A673 (cell line): Measurements from ENCODE around the gene TOP3B. TPM values are rescaled to one million over a fixed set of nuclear protein-coding genes. Genes with fewer than 3 reads are reported as not detected.
"Not testable (repeated sequence)": the region's sequence is repeated elsewhere in the genome, so short reads cannot be mapped to it uniquely, and the experiment has no call there.

ENCODE experiments used
- BruUV-seq: library from RNA; stranded (reverse); fragments of 400-500 nt; replicated peaks from 2 replicates; lab custom pipeline; 2021; lab: Mats Ljungman, UMichigan
- CTCF ChIA-PET: fragments of 300-600 bp; sonication (Branson Sonifier 250); formaldehyde crosslinking; loops from one replicate; lab custom pipeline; 2022; ENCODE audit warnings: antibody characterized with exemption; lab: Charles Lee
- POLR2A ChIA-PET: fragments of 300-600 bp; sonication (Branson Sonifier 250); formaldehyde crosslinking; loops from one replicate; lab custom pipeline; 2022; ENCODE audit warnings: antibody characterized with exemption; ENCODE audit not compliant: low non-redundant PET; lab: Charles Lee
- DNase-seq: peaks from one replicate; pipeline ENCODE4 v3.0.0-alpha.2; 2015; ENCODE audit warnings: low spot score
- H3K27ac ChIP-seq: fragments of 200-600 bp; sonication (generic); 2 replicates; pipeline ENCODE4 v1.5.1; 2016; ENCODE audit warnings: mixed run types, low read depth, mild to moderate bottlenecking, mixed read lengths, antibody characterized with exemption, low read length; ENCODE audit not compliant: poor library complexity, severe bottlenecking
- H3K27me3 ChIP-seq: fragments of 200-600 bp; sonication (generic); replicated peaks from 2 replicates; pipeline ENCODE4 v1.6.1; 2017; ENCODE audit warnings: mixed run types, low read depth, mild to moderate bottlenecking, mixed read lengths, antibody characterized with exemption, low read length; ENCODE audit not compliant: insufficient read depth, poor library complexity
- H3K36me3 ChIP-seq: fragments of 200-600 bp; sonication (generic); 2 replicates; pipeline ENCODE4 v1.6.1; 2016; ENCODE audit warnings: mixed run types, mild to moderate bottlenecking, mixed read lengths, antibody characterized with exemption, low read length; ENCODE audit not compliant: insufficient read depth, poor library complexity, severe bottlenecking
- H3K4me1 ChIP-seq: fragments of 200-600 bp; sonication (generic); 2 replicates; pipeline ENCODE4 v1.6.1; 2017; ENCODE audit warnings: mixed run types, mild to moderate bottlenecking, mixed read lengths, antibody characterized with exemption, low read length; ENCODE audit not compliant: insufficient read depth, poor library complexity, severe bottlenecking
- H3K4me3 ChIP-seq: fragments of 200-600 bp; sonication (generic); 2 replicates; pipeline ENCODE4 v1.5.1; 2016; ENCODE audit warnings: low read depth, mixed run types, mild to moderate bottlenecking, mixed read lengths, low read length; ENCODE audit not compliant: poor library complexity, severe bottlenecking
- H3K9me3 ChIP-seq: fragments of 200-600 bp; sonication (generic); 2 replicates; pipeline ENCODE4 v1.6.1; 2016; ENCODE audit warnings: mixed run types, low read depth, mild to moderate bottlenecking, mixed read lengths, antibody characterized with exemption, low read length; ENCODE audit not compliant: poor library complexity, severe bottlenecking
- CTCF ChIP-seq: fragments of 300-800, 200-600 bp; sonication (generic); conservative IDR thresholded peaks from 2 replicates; pipeline ENCODE4 v1.5.1; 2017; ENCODE audit warnings: low read depth, mild to moderate bottlenecking, antibody characterized with exemption, low read length, moderate library complexity, mixed read lengths
- EZH2 ChIP-seq: fragments of 200-600 bp; sonication (generic); IDR thresholded peaks from 2 replicates; pipeline ENCODE4 v1.6.1; 2017; ENCODE audit warnings: borderline replicate concordance, low read depth, mild to moderate bottlenecking, mixed read lengths, antibody characterized with exemption, low read length; ENCODE audit not compliant: poor library complexity, severe bottlenecking
- intact Hi-C: fragments of 100-400 bp; cut with micrococcal nuclease; formaldehyde crosslinking; loops from one replicate; pipeline ENCODE4 v1.10.0; 2022; ENCODE audit not compliant: unreplicated experiment
- total RNA-seq: library from RNA; stranded (reverse); gene quantifications from 2 replicates; pipeline ENCODE4 v1.2.3, GENCODE V29; 2021

TOP3B gene
- total RNA-seq, 1 experiment from 2014 or later, result 60.2 TPM

- Histone ChIP-seq H3K27me3 (no peaks in the 10 kb centered on the region), H3K4me3 (no peak overlapping the region), H3K9me3 (no peaks in the 10 kb centered on the region), H3K27ac (peak overlapping the region; percentile 89), H3K4me1 (peaks cover 80% of the 10 kb centered on the region), H3K36me3 (peaks cover 36% of the 10 kb centered on the region)
- no TSS peak for BruUV-seq
- TF ChIP-seq EZH2 (no peak), CTCF (no peak)
- CTCF ChIA-PET, result interaction anchor here (0.5 to 2.2 kb wide), 2 partner anchors 10 to 229 kb away, joined by 3 to 17 read pairs; partner anchors contain the start of gene PPM1F
- intact Hi-C loops, result no loop called here
- DNase-seq, result peak; percentile 98
- POLR2A ChIA-PET, result no interaction called here
These were observed 39.9 kb downstream of the TOP3B start for GRCh38 chr22:21942407-21943343.

GRCh38 chr22:21941921-21942320, 40.7 kb downstream of the TOP3B start:
- peak; percentile 49 for DNase-seq
- intact Hi-C loops, result no loop called here
- Histone ChIP-seq H3K27me3 (no peaks in the 10 kb centered on the region), H3K4me1 (peaks cover 78% of the 10 kb centered on the region), H3K36me3 (peaks cover 41% of the 10 kb centered on the region), H3K27ac (peak overlapping the region; percentile 89), H3K4me3 (no peak overlapping the region), H3K9me3 (no peaks in the 10 kb centered on the region)
- POLR2A ChIA-PET, result no interaction called here
- TF ChIP-seq EZH2 (no peak), CTCF (no peak)
- no TSS peak for BruUV-seq
- CTCF ChIA-PET, result interaction anchor here (2.2 kb wide), 1 partner anchor 11 kb away, joined by 17 read pairs; the partner anchor contains the start of gene PPM1F

GRCh38 chr22:21940521-21940920, 42.1 kb downstream of the TOP3B start:
- Histone ChIP-seq H3K9me3 (no peaks in the 10 kb centered on the region), H3K4me1 (peaks cover 70% of the 10 kb centered on the region), H3K4me3 (no peak overlapping the region), H3K27ac (peak overlapping the region; percentile 89), H3K27me3 (no peaks in the 10 kb centered on the region), H3K36me3 (peaks cover 54% of the 10 kb centered on the region)
- no peak for TF ChIP-seq EZH2
- no peak for TF ChIP-seq CTCF
- no peak for DNase-seq
- CTCF ChIA-PET, result interaction anchor here (3.2 kb wide), 1 partner anchor 12 kb away, joined by 11 read pairs; the partner anchor contains the start of gene PPM1F
- intact Hi-C loops, result no loop called here
- no TSS peak for BruUV-seq
- POLR2A ChIA-PET, result no interaction called here

GRCh38 chr22:21939935-21940334, 42.7 kb downstream of the TOP3B start:
- POLR2A ChIA-PET, intact Hi-C loops, H3K4me3 ChIP-seq, BruUV-seq, DNase-seq, H3K27me3 ChIP-seq, H3K9me3 ChIP-seq: not testable (repeated sequence)
- Histone ChIP-seq H3K36me3 (peaks cover 50% of the 10 kb centered on the region), H3K27ac (peak overlapping the region; percentile 89), H3K4me1 (peaks cover 70% of the 10 kb centered on the region)
- CTCF ChIA-PET, result interaction anchor here (3.2 kb wide), 1 partner anchor 13 kb away, joined by 11 read pairs; the partner anchor contains the start of gene PPM1F
